GM21526 (cell line): ENCODE measurements around the gene NCOA7.
"Not testable (repeated sequence)": the region's sequence is repeated elsewhere in the genome, so short reads cannot be mapped to it uniquely, and the experiment has no call there.

Source experiments
- ATAC-seq: cut with Tn5 transposase; IDR thresholded peaks from one replicate; pipeline ENCODE4 v1.9.1; 2021; ENCODE audit warnings: moderate library complexity; ENCODE audit not compliant: unreplicated experiment, low FRiP score

The NCOA7 gene

GRCh38 chr6:125832391-125833117, 41.8 kb downstream of the NCOA7 start:
- no peak for ATAC-seq

- no peak for ATAC-seq
Measured at GRCh38 chr6:125834348-125834747, 43.6 kb downstream of the NCOA7 start.

- no peak for ATAC-seq
Measured at GRCh38 chr6:125835221-125835744, 44.5 kb downstream of the NCOA7 start.

- ATAC-seq, result no peak
Measured at GRCh38 chr6:125836466-125836865, 45.7 kb downstream of the NCOA7 start.

- no peak for ATAC-seq
Measured at GRCh38 chr6:125839471-125839870, 48.7 kb downstream of the NCOA7 start.

- no peak for ATAC-seq
Measured at GRCh38 chr6:125839879-125840278, 49.1 kb downstream of the NCOA7 start.

GRCh38 chr6:125841356-125842090, 50.8 kb downstream of the NCOA7 start:
- no peak for ATAC-seq

- ATAC-seq, result no peak
Measured at GRCh38 chr6:125842091-125842626, 51.4 kb downstream of the NCOA7 start.

- ATAC-seq, result no peak
Measured at GRCh38 chr6:125843593-125843992, 52.8 kb downstream of the NCOA7 start.

- ATAC-seq, result no peak
Measured at GRCh38 chr6:125844989-125845388, 54.2 kb downstream of the NCOA7 start.

GRCh38 chr6:125846292-125847024, 55.7 kb downstream of the NCOA7 start:
- ATAC-seq, result no peak

- ATAC-seq, result not testable (repeated sequence)
Measured at GRCh38 chr6:125848286-125848685, 57.5 kb downstream of the NCOA7 start.

GRCh38 chr6:125850361-125850760, 59.6 kb downstream of the NCOA7 start:
- no peak for ATAC-seq

GRCh38 chr6:125852587-125852986, 61.8 kb downstream of the NCOA7 start:
- no peak for ATAC-seq

- ATAC-seq, result no peak
Measured at GRCh38 chr6:125853168-125853567, 62.4 kb downstream of the NCOA7 start.

- no peak for ATAC-seq
Measured at GRCh38 chr6:125853756-125854155, 63.0 kb downstream of the NCOA7 start.

- ATAC-seq, result no peak
Measured at GRCh38 chr6:125854355-125854754, 63.6 kb downstream of the NCOA7 start.

GRCh38 chr6:125855783-125856182, 65.0 kb downstream of the NCOA7 start:
- no peak for ATAC-seq

- no peak for ATAC-seq
Measured at GRCh38 chr6:125857846-125858245, 67.1 kb downstream of the NCOA7 start.

GRCh38 chr6:125858427-125859320, 67.9 kb downstream of the NCOA7 start:
- ATAC-seq, result no peak
